Esophagus (tissue), 2 donors: ENCODE data around the gene DRAXIN. TPM values are rescaled to one million over a fixed set of nuclear protein-coding genes. Genes with fewer than 3 reads are reported as not detected.

ENCODE experiments used
- H3K27ac ChIP-seq, 2 donors: one replicate each; pipeline ENCODE4 v1.5.1; 2013; ENCODE audit warnings: low read depth in 2 of 2, mild to moderate bottlenecking in 2 of 2, inconsistent platforms in 1 of 2, low read length in 1 of 2, moderate library complexity in 1 of 2
- H3K27me3 ChIP-seq, 2 donors: one replicate each; pipeline ENCODE4 v1.6.1; 2013; ENCODE audit warnings: low read length in 2 of 2, control low read depth in 1 of 2, mild to moderate bottlenecking in 1 of 2; ENCODE audit not compliant: insufficient read depth in 2 of 2, control insufficient read depth in 1 of 2
- H3K36me3 ChIP-seq, 2 donors: one replicate each; pipeline ENCODE4 v1.6.1; 2013; ENCODE audit warnings: low read length in 1 of 2; ENCODE audit not compliant: control insufficient read depth in 2 of 2, insufficient read depth in 2 of 2
- H3K4me1 ChIP-seq, 2 donors: one replicate each; pipeline ENCODE4 v1.6.1; 2013; ENCODE audit warnings: low read length in 1 of 2; ENCODE audit not compliant: control insufficient read depth in 2 of 2, insufficient read depth in 2 of 2
- H3K4me3 ChIP-seq, 2 donors: one replicate each; pipeline ENCODE4 v1.5.1; 2013; ENCODE audit warnings: low read length in 2 of 2, mild to moderate bottlenecking in 2 of 2, low read depth in 1 of 2, moderate library complexity in 1 of 2
- H3K9me3 ChIP-seq, 2 donors: one replicate each; pipeline ENCODE4 v1.6.1; 2013; ENCODE audit warnings: mild to moderate bottlenecking in 2 of 2, low read depth in 1 of 2, low read length in 1 of 2, moderate library complexity in 1 of 2; ENCODE audit not compliant: control insufficient read depth in 2 of 2, insufficient read depth in 1 of 2
- WGBS, 2 donors: extraction: QIAGEN DNeasy Blood & Tissue Kit; methylation state at CpG; one replicate each; pipeline ENCODE4 v1.1.7; 2013; 5-methylcytosine and 5-hydroxymethylcytosine counted together
- polyA plus RNA-seq, 2 donors: library from polyadenylated mRNA; stranded (reverse); fragments of 200-250 nt; gene quantifications; one replicate each; pipeline ENCODE4 v1.2.3, GENCODE V29; 2013
- donor health status: healthy with polysubstance abuse.
- donor health status: Bipolar disorder and iron deficiency.

Gene DRAXIN
- polyA plus RNA-seq, 2 donors, result 0.01 to 0.02 TPM

DNA sequence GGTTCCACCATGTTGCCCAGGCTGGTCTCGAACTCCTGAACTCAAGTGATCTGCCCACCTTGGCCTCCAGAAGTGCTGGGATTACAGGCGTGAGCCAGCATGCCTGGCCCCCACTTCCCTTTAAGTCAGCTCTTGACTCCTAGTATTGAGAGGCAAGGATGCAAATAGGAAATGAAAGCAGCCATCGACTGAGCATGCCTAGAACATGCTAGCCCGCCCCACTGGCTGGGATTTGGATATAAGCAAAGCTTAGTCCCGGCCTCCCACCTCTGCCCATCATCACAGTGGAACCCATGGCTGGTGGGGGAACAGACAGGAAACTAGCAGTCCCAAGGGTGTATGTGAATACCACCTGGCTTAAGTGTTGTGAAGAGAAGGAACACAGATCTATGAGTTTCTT is 80.9 kb downstream of the DRAXIN start:
- Histone ChIP-seq H3K4me1 (no peaks in the 10 kb centered on the region), H3K36me3 (no peaks in the 10 kb centered on the region), H3K27ac (no peak overlapping the region), H3K27me3 (no peaks in the 10 kb centered on the region), H3K4me3 (no peak overlapping the region), H3K9me3 (no peaks in the 10 kb centered on the region)
- WGBS, 2 donors, result 59 to 61% methylated on average over 5 of the region's 5 CpGs

GRCh38 chr1:11774753-11775152 is 83.2 kb downstream of the DRAXIN start:
- Histone ChIP-seq H3K27ac (no peak overlapping the region), H3K4me3 (no peak overlapping the region), H3K4me1 (no peaks in the 10 kb centered on the region), H3K27me3 (no peaks in the 10 kb centered on the region), H3K9me3 (no peaks in the 10 kb centered on the region), H3K36me3 (no peaks in the 10 kb centered on the region)
- WGBS, 2 donors, result 87 to 89% methylated on average over 9 of the region's 9 CpGs

Other genes with a start within 250 kb of the DRAXIN start
- gene DISP3, start 212.6 kb upstream of the DRAXIN start, polyA plus RNA-seq, result not detected
- gene FBXO2, start 37.3 kb upstream of the DRAXIN start, polyA plus RNA-seq, result 1 to 10 TPM; 7.6 to 8.5 TPM
- gene FBXO44, start 36.8 kb upstream of the DRAXIN start, polyA plus RNA-seq, result 10 to 100 TPM in 1 of 2 donors, 1 to 10 TPM in 1; 9.0 to 16.2 TPM
- gene FBXO6, start 27.5 kb upstream of the DRAXIN start, polyA plus RNA-seq, result 10 to 100 TPM in 1 of 2 donors, 1 to 10 TPM in 1; 6.1 to 10.3 TPM
- gene MAD2L2, start 10.6 kb upstream of the DRAXIN start, polyA plus RNA-seq, result 10 to 100 TPM in 1 of 2 donors, 1 to 10 TPM in 1; 8.1 to 18.5 TPM
- 10 to 100 TPM; 23.7 to 34.6 TPM for gene AGTRAP, start 44.4 kb downstream of the DRAXIN start, polyA plus RNA-seq
- 1 to 10 TPM in 1 of 2 donors, under 1 TPM in 1; 0.98 to 1.3 TPM for gene C1orf167, start 70.5 kb downstream of the DRAXIN start, polyA plus RNA-seq
- gene MTHFR, start 114.3 kb downstream of the DRAXIN start, polyA plus RNA-seq, result 1 to 10 TPM; 8.2 to 9.4 TPM
- gene CLCN6, start 114.5 kb downstream of the DRAXIN start, polyA plus RNA-seq, result 1 to 10 TPM; 4.9 to 9.1 TPM
- under 1 TPM; 0.11 to 0.63 TPM for gene NPPA, start 156.1 kb downstream of the DRAXIN start, polyA plus RNA-seq
- gene NPPB, start 167.2 kb downstream of the DRAXIN start, polyA plus RNA-seq, result under 1 TPM; 0.66 to 0.83 TPM
- 10 to 100 TPM; 16.6 to 28.5 TPM for gene KIAA2013, start 234.7 kb downstream of the DRAXIN start, polyA plus RNA-seq
- gene PLOD1, start 243.0 kb downstream of the DRAXIN start, polyA plus RNA-seq, result 10 to 100 TPM; 17.1 to 18.2 TPM